Activated naive CD8-positive, alpha-beta T cell treated with anti-CD3 and anti-CD28 coated beads, Interleukin-2, amount 10 ng/mL, durations not matched to agents 7 days and 5 days (primary cell): ENCODE measurements around the gene CRTAC1. TPM values are rescaled to one million over a fixed set of nuclear protein-coding genes. Genes with fewer than 3 reads are reported as not detected.

ENCODE experiments used
- ATAC-seq: fragments of 150-1000 bp; cut with Tn5 transposase; one replicate; pipeline ENCODE4 v1.10.0; 2021; ENCODE audit warnings: low read depth, moderate library complexity
- POLR2A ChIA-PET: fragments of 350-600 bp; sonication (Branson Sonifier 250); formaldehyde crosslinking; loops from one replicate; lab custom pipeline; 2021; ENCODE audit warnings: antibody characterized with exemption; lab: Charles Lee
- DNase-seq: peaks from one replicate; pipeline ENCODE4 v3.0.0; 2021
- H3K27ac Mint-ChIP-seq: one replicate; pipeline ENCODE4 v1.8.0; 2022; ENCODE audit warnings: mild to moderate bottlenecking, mixed read lengths
- H3K27me3 Mint-ChIP-seq: one replicate; pipeline ENCODE4 v1.8.0; 2022; ENCODE audit warnings: mild to moderate bottlenecking, moderate library complexity, mixed read lengths
- H3K36me3 Mint-ChIP-seq: one replicate; pipeline ENCODE4 v1.8.0; 2021; ENCODE audit warnings: mild to moderate bottlenecking, mixed read lengths
- H3K4me1 Mint-ChIP-seq: one replicate; pipeline ENCODE4 v1.8.0; 2021; ENCODE audit warnings: mixed read lengths
- H3K4me3 Mint-ChIP-seq: one replicate; pipeline ENCODE4 v1.8.0; 2022; ENCODE audit warnings: mild to moderate bottlenecking, moderate library complexity, mixed read lengths
- H3K9me3 Mint-ChIP-seq: one replicate; pipeline ENCODE4 v1.8.0; 2021; ENCODE audit warnings: mixed read lengths
- total RNA-seq, 2 experiments: library from RNA; stranded (reverse); gene quantifications; one replicate each; pipeline ENCODE4 v1.2.3, GENCODE V29; 2021

Gene CRTAC1
- total RNA-seq, 2 experiments from 2014 or later: not detected

- H3K4me3 Mint-ChIP-seq: no peak overlapping the region
- peaks cover 11% of the 10 kb centered on the region for H3K27me3 Mint-ChIP-seq
- no peaks in the 10 kb centered on the region for H3K36me3 Mint-ChIP-seq
- H3K27ac Mint-ChIP-seq: no peak overlapping the region
- POLR2A ChIA-PET: interaction anchor here (1.1 kb wide), 1 partner anchor 24 kb away, joined by 3 read pairs; the partner anchor contains the start of gene GOLGA7B
- no peak for DNase-seq
- H3K4me1 Mint-ChIP-seq: peaks cover 10% of the 10 kb centered on the region
- no peaks in the 10 kb centered on the region for H3K9me3 Mint-ChIP-seq
- no peak for ATAC-seq
Measured at GRCh38 chr10:97873569-97873968, 156.9 kb downstream of the CRTAC1 start.

GRCh38 chr10:97870990-97871389, 159.4 kb downstream of the CRTAC1 start:
- Mint-ChIP-seq H3K27ac (no peak overlapping the region), H3K4me1 (peaks cover 10% of the 10 kb centered on the region), H3K4me3 (no peak overlapping the region), H3K9me3 (no peaks in the 10 kb centered on the region), H3K27me3 (peaks cover 11% of the 10 kb centered on the region), H3K36me3 (no peaks in the 10 kb centered on the region)
- POLR2A ChIA-PET: interaction anchor here (2.1 kb wide), 1 partner anchor 90 kb away, joined by 7 read pairs; no protein-coding TSS in a partner anchor
- ATAC-seq (no peak), DNase-seq (no peak)

GRCh38 chr10:97869091-97870042, 161.1 kb downstream of the CRTAC1 start:
- Mint-ChIP-seq H3K27ac (peak overlapping the region; percentile 78), H3K9me3 (no peaks in the 10 kb centered on the region), H3K36me3 (peaks cover 11% of the 10 kb centered on the region), H3K4me1 (peaks cover 10% of the 10 kb centered on the region), H3K4me3 (peak overlapping the region; percentile 64), H3K27me3 (peaks cover 11% of the 10 kb centered on the region)
- ATAC-seq: peak; percentile 99
- peak; percentile 83 for DNase-seq
- POLR2A ChIA-PET: interaction anchor here (0.9 to 2.6 kb wide), 8 partner anchors 16 to 132 kb away, joined by 3 to 17 read pairs (median 6); partner anchors contain the start of genes GOLGA7B and ZFYVE27

- H3K27me3 Mint-ChIP-seq: peaks cover 11% of the 10 kb centered on the region
- DNase-seq (no peak), ATAC-seq (no peak)
- peaks cover 16% of the 10 kb centered on the region for H3K36me3 Mint-ChIP-seq
- no peak overlapping the region for H3K4me3 Mint-ChIP-seq
- no peaks in the 10 kb centered on the region for H3K9me3 Mint-ChIP-seq
- H3K27ac Mint-ChIP-seq: no peak overlapping the region
- POLR2A ChIA-PET: interaction anchor here (0.7 to 2.6 kb wide), 8 partner anchors 10 to 131 kb away, joined by 3 to 12 read pairs (median 4); partner anchors contain the start of gene ZFYVE27
- H3K4me1 Mint-ChIP-seq: peaks cover 10% of the 10 kb centered on the region
Measured at GRCh38 chr10:97868134-97868685, 162.2 kb downstream of the CRTAC1 start.

- Mint-ChIP-seq H3K36me3 (peaks cover 16% of the 10 kb centered on the region), H3K27me3 (peaks cover 7% of the 10 kb centered on the region), H3K27ac (no peak overlapping the region), H3K9me3 (no peaks in the 10 kb centered on the region), H3K4me3 (no peak overlapping the region), H3K4me1 (peaks cover 13% of the 10 kb centered on the region)
- ATAC-seq: no peak
- no peak for DNase-seq
- POLR2A ChIA-PET: interaction anchor here (0.7 to 1.8 kb wide), 3 partner anchors 9 to 131 kb away, joined by 3 to 4 read pairs (median 3); partner anchors contain the start of gene ZFYVE27
Measured at GRCh38 chr10:97867220-97867800, 163.1 kb downstream of the CRTAC1 start.

GRCh38 chr10:97866524-97867219, 163.7 kb downstream of the CRTAC1 start:
- no peak for ATAC-seq
- no peak for DNase-seq
- no peak overlapping the region for H3K27ac Mint-ChIP-seq
- no peaks in the 10 kb centered on the region for H3K9me3 Mint-ChIP-seq
- H3K36me3 Mint-ChIP-seq: peaks cover 16% of the 10 kb centered on the region
- H3K4me3 Mint-ChIP-seq: no peak overlapping the region
- POLR2A ChIA-PET: interaction anchor here (0.9 to 1.8 kb wide), 2 partner anchors 9 kb away, joined by 3 to 4 read pairs; no protein-coding TSS in a partner anchor
- peaks cover 13% of the 10 kb centered on the region for H3K4me1 Mint-ChIP-seq
- peaks cover 6% of the 10 kb centered on the region for H3K27me3 Mint-ChIP-seq

- DNase-seq (no peak), ATAC-seq (no peak)
- POLR2A ChIA-PET: no interaction called here
- H3K36me3 Mint-ChIP-seq: peaks cover 16% of the 10 kb centered on the region
- H3K9me3 Mint-ChIP-seq: no peaks in the 10 kb centered on the region
- H3K27me3 Mint-ChIP-seq: peaks cover 3% of the 10 kb centered on the region
- H3K27ac Mint-ChIP-seq: no peak overlapping the region
- H3K4me1 Mint-ChIP-seq: peaks cover 18% of the 10 kb centered on the region
- H3K4me3 Mint-ChIP-seq: no peak overlapping the region
Measured at GRCh38 chr10:97865488-97865887, 164.9 kb downstream of the CRTAC1 start.

GRCh38 chr10:97863808-97864207, 166.6 kb downstream of the CRTAC1 start:
- Mint-ChIP-seq H3K36me3 (peaks cover 19% of the 10 kb centered on the region), H3K4me1 (peaks cover 8% of the 10 kb centered on the region), H3K27ac (no peak overlapping the region), H3K27me3 (no peaks in the 10 kb centered on the region), H3K9me3 (no peaks in the 10 kb centered on the region), H3K4me3 (no peak overlapping the region)
- POLR2A ChIA-PET: no interaction called here
- DNase-seq (no peak), ATAC-seq (no peak)

- DNase-seq (no peak), ATAC-seq (no peak)
- Mint-ChIP-seq H3K27me3 (no peaks in the 10 kb centered on the region), H3K36me3 (peaks cover 20% of the 10 kb centered on the region), H3K9me3 (no peaks in the 10 kb centered on the region), H3K4me3 (no peak overlapping the region), H3K27ac (no peak overlapping the region), H3K4me1 (peaks cover 20% of the 10 kb centered on the region)
- POLR2A ChIA-PET: interaction anchor here (1.6 kb wide), 1 partner anchor 11 kb away, joined by 6 read pairs; no protein-coding TSS in a partner anchor
Measured at GRCh38 chr10:97861924-97862323, 168.5 kb downstream of the CRTAC1 start.

- Mint-ChIP-seq H3K36me3 (peaks cover 27% of the 10 kb centered on the region), H3K4me1 (peaks cover 20% of the 10 kb centered on the region), H3K4me3 (no peak overlapping the region), H3K27me3 (no peaks in the 10 kb centered on the region), H3K9me3 (no peaks in the 10 kb centered on the region), H3K27ac (peak overlapping the region; percentile 19)
- DNase-seq: no peak
- POLR2A ChIA-PET: interaction anchor here (0.7 to 1.6 kb wide), 2 partner anchors 11 to 66 kb away, joined by 3 to 6 read pairs; no protein-coding TSS in a partner anchor
- no peak for ATAC-seq
Measured at GRCh38 chr10:97861097-97861750, 169.2 kb downstream of the CRTAC1 start.

GRCh38 chr10:97858001-97858439, 172.4 kb downstream of the CRTAC1 start:
- Mint-ChIP-seq H3K36me3 (peaks cover 13% of the 10 kb centered on the region), H3K27ac (peak overlapping the region; percentile 26), H3K4me3 (peak overlapping the region; percentile 20), H3K9me3 (no peaks in the 10 kb centered on the region), H3K27me3 (no peaks in the 10 kb centered on the region), H3K4me1 (peaks cover 26% of the 10 kb centered on the region)
- ATAC-seq: peak; percentile 97
- POLR2A ChIA-PET: interaction anchor here (0.8 to 1.2 kb wide), 4 partner anchors 8 to 62 kb away, joined by 3 to 6 read pairs (median 4); partner anchors contain the start of gene GOLGA7B
- DNase-seq: no peak

GRCh38 chr10:97854743-97855142, 175.7 kb downstream of the CRTAC1 start:
- Mint-ChIP-seq H3K27ac (no peak overlapping the region), H3K4me3 (no peak overlapping the region), H3K4me1 (peaks cover 43% of the 10 kb centered on the region), H3K9me3 (no peaks in the 10 kb centered on the region), H3K27me3 (no peaks in the 10 kb centered on the region), H3K36me3 (peaks cover 24% of the 10 kb centered on the region)
- DNase-seq (no peak), ATAC-seq (no peak)
- POLR2A ChIA-PET: no interaction called here
